ENCODE results near the gene OSBPL5. TPM values are rescaled to one million over a fixed set of nuclear protein-coding genes. Genes with fewer than 3 reads are reported as not detected.
A peak's percentile ranks its signal among the peaks of the same experiment; 100 is the strongest.

The OSBPL5 gene
- total and polyA plus RNA-seq, 2 donors (not counting 1 experiment from before 2014, with no cell fraction given), result 12.4 to 49.0 TPM

- no peak for TF ChIP-seq EZH2 (IDR thresholded peaks at IDR 0.05; ENCODE audit: low read length, missing control alignments)
- no peak for TF ChIP-seq CTCF (conservative IDR thresholded peaks at IDR 0.05 in 1 of 2, IDR thresholded peaks at IDR 0.05 in 1 of 2; ENCODE audit: low read depth in 1 of 2, low read length in 2 of 2)
- DNase-seq (ENCODE audit: low read depth in 2 of 2), result peak; percentile 17 to 42
- Histone ChIP-seq H4K20me1 (ENCODE audit: control insufficient read depth, extremely low read depth, insufficient read depth, low read length) (no peaks in the 10 kb centered on the region), H3K4me3 (replicated peaks in 1 of 4; ENCODE audit: control extremely low read depth in 1 of 4, insufficient read depth in 1 of 4, low read depth in 3 of 4, low read length in 4 of 4) (no peak overlapping the region), H3K4me2 (ENCODE audit: extremely low read depth, insufficient read depth, low read length) (no peak overlapping the region), H3K36me3 (ENCODE audit: control insufficient read depth, insufficient read depth, low read length) (peaks cover 40% of the 10 kb centered on the region), H3K27me3 (ENCODE audit: control insufficient read depth, insufficient read depth, low read length) (no peaks in the 10 kb centered on the region), H3K9me3 (ENCODE audit: control insufficient read depth, insufficient read depth, low read depth, low read length) (no peaks in the 10 kb centered on the region), H3K9ac (ENCODE audit: insufficient read depth, low read length) (no peak overlapping the region), H3K4me1 (ENCODE audit: control insufficient read depth, extremely low read depth, insufficient read depth, low read length) (peaks cover 14% of the 10 kb centered on the region), H3K27ac (ENCODE audit: insufficient read depth, low read length) (peak overlapping the region; percentile 70), H2AFZ (ENCODE audit: low read length) (no peak overlapping the region), H3K79me2 (ENCODE audit: control insufficient read depth, insufficient read depth, low read length) (no peaks in the 10 kb centered on the region)
Observed at GRCh38 chr11:3123305-3123704, 41.8 kb downstream of the OSBPL5 start.

- Histone ChIP-seq H3K9me3 (ENCODE audit: control insufficient read depth, insufficient read depth, low read depth, low read length) (no peaks in the 10 kb centered on the region), H2AFZ (ENCODE audit: low read length) (no peak overlapping the region), H3K9ac (ENCODE audit: insufficient read depth, low read length) (no peak overlapping the region), H3K27ac (ENCODE audit: insufficient read depth, low read length) (no peak overlapping the region), H3K79me2 (ENCODE audit: control insufficient read depth, insufficient read depth, low read length) (no peaks in the 10 kb centered on the region), H3K27me3 (ENCODE audit: control insufficient read depth, insufficient read depth, low read length) (no peaks in the 10 kb centered on the region), H3K4me3 (replicated peaks in 1 of 4; ENCODE audit: control extremely low read depth in 1 of 4, insufficient read depth in 1 of 4, low read depth in 3 of 4, low read length in 4 of 4) (no peak overlapping the region), H3K4me1 (ENCODE audit: control insufficient read depth, extremely low read depth, insufficient read depth, low read length) (peaks cover 14% of the 10 kb centered on the region), H3K36me3 (ENCODE audit: control insufficient read depth, insufficient read depth, low read length) (peaks cover 40% of the 10 kb centered on the region), H4K20me1 (ENCODE audit: control insufficient read depth, extremely low read depth, insufficient read depth, low read length) (no peaks in the 10 kb centered on the region), H3K4me2 (ENCODE audit: extremely low read depth, insufficient read depth, low read length) (no peak overlapping the region)
- no peak for DNase-seq (ENCODE audit: low read depth in 2 of 2)
- TF ChIP-seq EZH2 (IDR thresholded peaks at IDR 0.05; ENCODE audit: low read length, missing control alignments) (no peak), CTCF (conservative IDR thresholded peaks at IDR 0.05 in 1 of 2, IDR thresholded peaks at IDR 0.05 in 1 of 2; ENCODE audit: low read depth in 1 of 2, low read length in 2 of 2) (no peak)
Observed at GRCh38 chr11:3122775-3123201, 42.3 kb downstream of the OSBPL5 start.

- Histone ChIP-seq H3K4me1 (ENCODE audit: control insufficient read depth, extremely low read depth, insufficient read depth, low read length) (peaks cover 14% of the 10 kb centered on the region), H3K79me2 (ENCODE audit: control insufficient read depth, insufficient read depth, low read length) (no peaks in the 10 kb centered on the region), H3K9me3 (ENCODE audit: control insufficient read depth, insufficient read depth, low read depth, low read length) (no peaks in the 10 kb centered on the region), H3K36me3 (ENCODE audit: control insufficient read depth, insufficient read depth, low read length) (peaks cover 40% of the 10 kb centered on the region), H3K27ac (ENCODE audit: insufficient read depth, low read length) (no peak overlapping the region), H3K4me3 (replicated peaks in 1 of 4; ENCODE audit: control extremely low read depth in 1 of 4, insufficient read depth in 1 of 4, low read depth in 3 of 4, low read length in 4 of 4) (no peak overlapping the region), H4K20me1 (ENCODE audit: control insufficient read depth, extremely low read depth, insufficient read depth, low read length) (no peaks in the 10 kb centered on the region), H3K9ac (ENCODE audit: insufficient read depth, low read length) (no peak overlapping the region), H3K27me3 (ENCODE audit: control insufficient read depth, insufficient read depth, low read length) (no peaks in the 10 kb centered on the region), H2AFZ (ENCODE audit: low read length) (no peak overlapping the region), H3K4me2 (ENCODE audit: extremely low read depth, insufficient read depth, low read length) (no peak overlapping the region)
- no peak for DNase-seq (ENCODE audit: low read depth in 2 of 2)
- no peak for TF ChIP-seq CTCF (conservative IDR thresholded peaks at IDR 0.05 in 1 of 2, IDR thresholded peaks at IDR 0.05 in 1 of 2; ENCODE audit: low read depth in 1 of 2, low read length in 2 of 2)
- TF ChIP-seq EZH2 (IDR thresholded peaks at IDR 0.05; ENCODE audit: low read length, missing control alignments), result no peak
Observed at GRCh38 chr11:3121931-3122774, 43.0 kb downstream of the OSBPL5 start.
